ENCODE results near the gene ZNF835.

DNA sequence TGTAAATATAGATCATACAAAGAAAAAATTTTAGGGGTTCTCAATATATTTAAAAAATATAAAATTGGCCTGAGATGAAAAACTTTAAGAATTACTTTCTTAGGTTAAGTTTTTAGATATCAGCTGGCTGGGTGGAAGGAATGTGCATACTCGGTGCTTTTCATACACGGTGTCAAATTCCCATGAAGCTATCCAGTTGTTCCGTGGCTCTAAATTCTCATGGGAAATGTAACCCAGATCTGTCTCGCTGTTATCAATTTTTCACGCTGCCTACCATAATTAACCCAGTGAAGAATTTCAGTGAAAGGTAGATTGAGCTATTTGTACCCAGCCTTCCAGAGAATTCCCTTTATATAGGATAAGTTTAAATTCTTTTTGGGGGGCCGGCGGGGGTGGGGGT lies 11.6 kb upstream of the ZNF835 start:
- TF ChIP-seq FOXJ3 (CRISPR knock-in tag; IDR thresholded peaks at IDR 0.05) = no peak
- TF ChIP-seq, protein P1, sequence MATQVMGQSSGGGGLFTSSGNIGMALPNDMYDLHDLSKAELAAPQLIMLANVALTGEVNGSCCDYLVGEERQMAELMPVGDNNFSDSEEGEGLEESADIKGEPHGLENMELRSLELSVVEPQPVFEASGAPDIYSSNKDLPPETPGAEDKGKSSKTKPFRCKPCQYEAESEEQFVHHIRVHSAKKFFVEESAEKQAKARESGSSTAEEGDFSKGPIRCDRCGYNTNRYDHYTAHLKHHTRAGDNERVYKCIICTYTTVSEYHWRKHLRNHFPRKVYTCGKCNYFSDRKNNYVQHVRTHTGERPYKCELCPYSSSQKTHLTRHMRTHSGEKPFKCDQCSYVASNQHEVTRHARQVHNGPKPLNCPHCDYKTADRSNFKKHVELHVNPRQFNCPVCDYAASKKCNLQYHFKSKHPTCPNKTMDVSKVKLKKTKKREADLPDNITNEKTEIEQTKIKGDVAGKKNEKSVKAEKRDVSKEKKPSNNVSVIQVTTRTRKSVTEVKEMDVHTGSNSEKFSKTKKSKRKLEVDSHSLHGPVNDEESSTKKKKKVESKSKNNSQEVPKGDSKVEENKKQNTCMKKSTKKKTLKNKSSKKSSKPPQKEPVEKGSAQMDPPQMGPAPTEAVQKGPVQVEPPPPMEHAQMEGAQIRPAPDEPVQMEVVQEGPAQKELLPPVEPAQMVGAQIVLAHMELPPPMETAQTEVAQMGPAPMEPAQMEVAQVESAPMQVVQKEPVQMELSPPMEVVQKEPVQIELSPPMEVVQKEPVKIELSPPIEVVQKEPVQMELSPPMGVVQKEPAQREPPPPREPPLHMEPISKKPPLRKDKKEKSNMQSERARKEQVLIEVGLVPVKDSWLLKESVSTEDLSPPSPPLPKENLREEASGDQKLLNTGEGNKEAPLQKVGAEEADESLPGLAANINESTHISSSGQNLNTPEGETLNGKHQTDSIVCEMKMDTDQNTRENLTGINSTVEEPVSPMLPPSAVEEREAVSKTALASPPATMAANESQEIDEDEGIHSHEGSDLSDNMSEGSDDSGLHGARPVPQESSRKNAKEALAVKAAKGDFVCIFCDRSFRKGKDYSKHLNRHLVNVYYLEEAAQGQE (IDR thresholded peaks at IDR 0.05; ENCODE audit: low read depth, low read length) = no peak
- TF ChIP-seq GATA2 (CRISPR knock-in tag; IDR thresholded peaks at IDR 0.05) = no peak
- TF ChIP-seq MAX (IDR thresholded peaks at IDR 0.05; ENCODE audit: low read depth) = no peak
- TF ChIP-seq CTCF (IDR thresholded peaks at IDR 0.05) = no peak
- no peak for TF ChIP-seq TEAD4 (IDR thresholded peaks at IDR 0.05; ENCODE audit: borderline replicate concordance, insufficient read depth)

Measured in SK-N-SH (cell line).